HepG2 (cell line): ENCODE measurements around the gene NEDD4L.

Source experiments
- ARNT2 ChIP-seq: sonication (generic); formaldehyde crosslinking; IDR thresholded peaks from 2 replicates; pipeline ENCODE4 v1.8.0; 2022; ENCODE audit warnings: mild to moderate bottlenecking, low read depth, missing genetic modification reagents, moderate library complexity
- CEBPB ChIP-seq: IDR thresholded peaks from 2 replicates; pipeline ENCODE4 v1.6.1; 2011; ENCODE audit warnings: low read depth, low read length, improper control_type of control experiment, borderline replicate concordance
- CHD2 ChIP-seq: IDR thresholded peaks from 2 replicates; pipeline ENCODE4 v1.6.1; 2011; ENCODE audit warnings: low read depth, low read length, improper control_type of control experiment
- HNRNPH1 ChIP-seq: fragments of 200-400 bp; formaldehyde crosslinking; optimal IDR thresholded peaks from 2 replicates; pipeline ENCODE3; 2017; ENCODE audit warnings: mild to moderate bottlenecking, low read depth, low read length
- POLR2A ChIP-seq, 2 experiments: IDR thresholded peaks; 2 replicates each; pipeline ENCODE4 v1.6.1; 2011; ENCODE audit warnings: low read depth in 2 of 2, low read length in 2 of 2, mild to moderate bottlenecking in 1 of 2, moderate library complexity in 1 of 2; ENCODE audit not compliant: insufficient read depth in 1 of 2
- RAD21 ChIP-seq: fragments of 450-650 bp; formaldehyde crosslinking; IDR thresholded peaks from 2 replicates; pipeline ENCODE4 v1.5.0; 2020; ENCODE audit warnings: mild to moderate bottlenecking
- TP53 ChIP-seq: sonication (generic); formaldehyde crosslinking; conservative IDR thresholded peaks from 2 replicates; pipeline ENCODE4 v1.4.0; 2020; ENCODE audit warnings: missing genetic modification reagents
- ZC3H4 ChIP-seq: sonication (generic); formaldehyde crosslinking; IDR thresholded peaks from 2 replicates; pipeline ENCODE4 v1.4.0; 2020; ENCODE audit warnings: missing genetic modification reagents, borderline replicate concordance
- ZNF17 ChIP-seq: sonication (generic); formaldehyde crosslinking; IDR thresholded peaks from 2 replicates; pipeline ENCODE4 v1.5.0; 2020; ENCODE audit warnings: mild to moderate bottlenecking, missing genetic modification reagents
- ZNF589 ChIP-seq: sonication (generic); formaldehyde crosslinking; conservative IDR thresholded peaks from 2 replicates; pipeline ENCODE4 v1.8.0; 2022; ENCODE audit warnings: mild to moderate bottlenecking, moderate library complexity, missing genetic modification reagents
- TF ChIP-seq, protein P1 (sequence below): sonication (generic); formaldehyde crosslinking; IDR thresholded peaks from 2 replicates; pipeline ENCODE4 v1.5.0; 2020; ENCODE audit warnings: mild to moderate bottlenecking, missing genetic modification reagents, moderate library complexity

- TF ChIP-seq CHD2 (no peak), RAD21 (CRISPR knock-in tag) (no peak), HNRNPH1 (no peak), POLR2A (IDR thresholded peaks at IDR 0.05; ENCODE audit: insufficient read depth in 1 of 2, low read depth in 2 of 2, low read length in 2 of 2) (no peak), CEBPB (no peak), ZNF17 (CRISPR knock-in tag) (no peak), ZNF589 (CRISPR knock-in tag) (no peak), TP53 (CRISPR knock-in tag) (no peak), ZC3H4 (CRISPR knock-in tag) (no peak), ARNT2 (CRISPR knock-in tag) (no peak)
- TF ChIP-seq, protein P1, sequence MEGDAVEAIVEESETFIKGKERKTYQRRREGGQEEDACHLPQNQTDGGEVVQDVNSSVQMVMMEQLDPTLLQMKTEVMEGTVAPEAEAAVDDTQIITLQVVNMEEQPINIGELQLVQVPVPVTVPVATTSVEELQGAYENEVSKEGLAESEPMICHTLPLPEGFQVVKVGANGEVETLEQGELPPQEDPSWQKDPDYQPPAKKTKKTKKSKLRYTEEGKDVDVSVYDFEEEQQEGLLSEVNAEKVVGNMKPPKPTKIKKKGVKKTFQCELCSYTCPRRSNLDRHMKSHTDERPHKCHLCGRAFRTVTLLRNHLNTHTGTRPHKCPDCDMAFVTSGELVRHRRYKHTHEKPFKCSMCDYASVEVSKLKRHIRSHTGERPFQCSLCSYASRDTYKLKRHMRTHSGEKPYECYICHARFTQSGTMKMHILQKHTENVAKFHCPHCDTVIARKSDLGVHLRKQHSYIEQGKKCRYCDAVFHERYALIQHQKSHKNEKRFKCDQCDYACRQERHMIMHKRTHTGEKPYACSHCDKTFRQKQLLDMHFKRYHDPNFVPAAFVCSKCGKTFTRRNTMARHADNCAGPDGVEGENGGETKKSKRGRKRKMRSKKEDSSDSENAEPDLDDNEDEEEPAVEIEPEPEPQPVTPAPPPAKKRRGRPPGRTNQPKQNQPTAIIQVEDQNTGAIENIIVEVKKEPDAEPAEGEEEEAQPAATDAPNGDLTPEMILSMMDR (CRISPR knock-in tag), result no peak
Measured at GRCh38 chr18:58378411-58379379, 334.7 kb downstream of the NEDD4L start.
